NCI-H2196 treated with DMSO at 0.1 percent for 48 hours (cell line): Measurements from ENCODE around the gene ATP5F1C.
A peak's percentile ranks its signal among the peaks of the same experiment; 100 is the strongest.
"Not testable (repeated sequence)": the region's sequence is repeated elsewhere in the genome, so short reads cannot be mapped to it uniquely, and the experiment has no call there.

Source experiments
- DNase-seq: peaks from one replicate; lab custom pipeline; 2025; ENCODE audit not compliant: unreplicated experiment; lab: John Stamatoyannopoulos, UW

ATP5F1C gene

DNA sequence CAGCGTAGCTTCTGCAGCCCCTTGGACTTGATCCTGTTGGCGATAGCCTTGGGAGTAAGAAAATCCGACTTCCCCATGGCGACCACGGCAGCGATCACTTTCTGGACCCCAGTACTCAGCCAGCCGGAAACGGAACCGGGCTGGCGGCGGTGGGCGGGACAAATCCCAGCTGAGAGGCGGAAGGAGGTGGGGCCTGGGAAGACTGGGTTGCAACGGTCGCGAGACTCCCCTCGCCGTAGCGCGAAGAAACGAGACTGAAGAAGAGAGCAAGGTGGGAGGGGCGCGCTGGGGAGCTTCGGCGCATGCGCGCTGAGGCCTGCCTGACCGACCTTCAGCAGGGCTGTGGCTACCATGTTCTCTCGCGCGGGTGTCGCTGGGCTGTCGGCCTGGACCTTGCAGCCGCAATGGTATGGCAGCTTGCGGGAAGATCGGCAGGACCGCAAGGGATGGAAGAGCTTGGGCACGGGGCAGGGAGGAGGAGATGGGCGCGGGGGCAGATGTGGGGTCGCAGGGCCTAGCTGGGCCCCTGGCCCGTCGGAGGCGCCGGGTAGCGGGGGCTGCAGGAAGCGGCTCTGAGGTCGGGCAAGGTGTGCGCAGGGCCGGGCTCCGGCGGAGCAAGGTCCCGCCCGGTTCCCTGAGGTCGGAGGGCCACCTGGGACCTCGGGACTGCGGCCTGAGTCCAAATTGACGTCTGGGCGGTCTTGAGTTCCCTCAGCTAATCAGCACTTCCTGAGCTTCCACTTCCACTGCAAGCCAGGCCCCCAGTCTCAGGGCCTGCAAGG is at the start of gene ATP5F1C, which contains the start of gene KIN:
Gene ATP5F1C, plus strand, starts transcription at position 321 of the 782 bp plus-strand sequence. Its CDS starts 31 bp downstream, at position 352.
Gene KIN, minus strand, starts transcription at position 137 of the 782 bp plus-strand sequence. Its CDS starts 60 bp downstream, at position 77.
- DNase-seq: peak; percentile 74

GRCh38 chr10:7738536-7739407 is 49.2 kb upstream of the ATP5F1C start:
- DNase-seq: no peak

DNA sequence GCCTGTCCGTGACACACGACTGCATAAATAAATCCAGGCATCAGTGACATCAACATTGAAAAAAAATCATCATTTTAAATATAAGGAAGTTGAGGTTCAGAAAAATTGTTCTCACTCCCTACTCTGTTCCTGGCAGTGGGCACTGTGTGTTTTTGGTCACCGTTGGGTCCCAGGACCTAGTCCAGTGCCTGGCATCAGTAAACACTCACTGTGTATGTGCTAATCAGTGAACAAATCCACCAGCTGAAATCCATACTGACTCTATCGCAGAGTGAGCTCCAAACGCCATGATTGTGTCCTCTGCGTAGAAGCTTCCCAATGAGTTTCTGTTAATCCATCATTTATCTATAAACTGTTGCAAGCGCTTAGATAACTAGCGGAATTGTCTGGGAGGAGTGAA is 43.7 kb upstream of the ATP5F1C start:
- no peak for DNase-seq

GRCh38 chr10:7748637-7749036 is 39.3 kb upstream of the ATP5F1C start:
- not testable (repeated sequence) for DNase-seq

GRCh38 chr10:7750222-7750621 is 37.8 kb upstream of the ATP5F1C start:
- DNase-seq: no peak

GRCh38 chr10:7752251-7752650 is 35.7 kb upstream of the ATP5F1C start:
- no peak for DNase-seq

DNA sequence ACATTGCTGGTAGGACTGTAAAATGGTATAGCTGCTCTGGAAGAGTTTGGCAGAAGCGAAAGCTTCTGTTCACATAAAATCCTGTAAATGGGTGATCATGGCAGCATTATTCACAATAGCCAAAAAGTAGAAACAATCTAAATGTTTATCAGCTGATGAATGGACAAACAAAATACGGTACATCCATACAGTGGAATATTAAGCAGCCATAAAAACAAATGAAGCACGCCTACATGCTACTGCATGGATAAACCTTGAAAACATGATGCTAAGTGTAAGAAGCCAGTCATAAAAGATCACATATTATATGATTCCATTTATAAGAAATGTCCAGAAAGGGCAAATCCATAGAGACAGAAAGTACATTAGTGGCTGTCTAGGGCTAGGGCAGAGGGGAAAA is 32.9 kb upstream of the ATP5F1C start:
- no peak for DNase-seq

DNA sequence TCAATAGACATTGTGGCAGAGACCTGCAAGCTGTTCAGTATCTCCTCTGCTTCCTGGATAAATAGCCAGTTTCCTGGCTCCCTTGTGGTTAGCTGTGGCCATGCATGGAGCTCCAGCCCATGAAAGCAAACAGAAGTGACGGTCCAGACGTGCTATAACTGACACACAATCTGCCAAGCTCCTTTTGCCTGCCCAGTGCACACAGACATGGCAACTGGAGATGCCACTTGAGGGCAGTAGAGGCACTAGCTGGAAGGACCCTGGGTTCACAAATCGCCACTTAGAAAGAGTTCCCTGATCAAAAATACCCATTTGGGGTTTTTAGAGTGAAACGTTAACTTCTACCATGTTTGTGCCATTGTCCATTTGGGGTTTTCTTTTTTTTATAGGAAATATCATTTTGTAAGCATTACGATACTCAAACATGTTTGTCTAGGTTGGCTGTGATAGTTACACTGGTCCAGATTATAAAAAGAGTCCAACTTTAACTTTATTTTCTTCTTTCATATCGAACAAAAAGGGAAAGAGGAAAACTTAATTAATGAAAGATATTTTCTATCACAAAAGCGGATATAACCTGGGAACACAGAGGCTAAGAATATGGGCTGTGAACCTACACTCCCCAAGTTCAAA is 31.5 kb upstream of the ATP5F1C start:
- DNase-seq: peak; percentile 14

DNA sequence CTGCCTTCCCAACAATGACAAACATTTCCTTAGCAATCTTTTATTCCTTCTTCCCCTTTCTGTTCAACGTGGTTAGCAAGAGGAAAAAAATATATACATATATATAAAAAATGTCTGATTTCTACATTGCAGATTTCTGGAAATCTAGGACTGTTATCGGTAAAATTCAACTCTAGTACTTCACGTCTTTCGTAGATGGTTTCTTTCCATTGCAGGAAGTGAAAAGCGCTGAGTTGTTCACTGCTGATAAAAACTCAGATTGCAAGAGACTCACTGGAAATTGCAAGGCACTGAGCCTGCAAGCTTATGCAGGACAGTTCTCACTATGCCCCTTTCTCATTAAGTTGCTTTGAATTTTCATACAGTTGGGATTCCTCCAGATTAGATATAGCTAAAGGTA is 24.0 kb upstream of the ATP5F1C start:
- DNase-seq: no peak

DNA sequence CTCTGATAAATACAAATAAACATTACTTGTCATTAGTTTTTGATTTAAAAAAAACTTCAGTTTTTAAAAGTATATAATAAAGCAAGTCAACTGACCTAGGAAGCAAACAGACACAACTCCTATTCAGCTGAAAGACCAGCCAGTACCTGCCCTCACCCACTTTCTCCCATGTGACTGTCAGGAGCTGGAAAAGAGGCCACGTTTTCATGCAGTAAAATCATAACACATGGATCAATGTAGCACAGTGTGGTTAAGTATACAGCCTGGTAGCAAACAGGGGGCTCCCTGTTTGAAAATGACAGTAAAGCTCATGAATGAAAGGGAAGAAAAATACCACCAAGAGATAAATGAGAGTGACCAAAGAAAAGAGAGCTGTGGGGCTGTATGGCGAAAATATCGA is 21.7 kb upstream of the ATP5F1C start:
- DNase-seq: no peak

GRCh38 chr10:7767209-7767608 is 20.8 kb upstream of the ATP5F1C start:
- DNase-seq: no peak

GRCh38 chr10:7768417-7768816 is 19.6 kb upstream of the ATP5F1C start:
- no peak for DNase-seq

- DNase-seq: peak; percentile 32
Observed at GRCh38 chr10:7773845-7774801, 13.9 kb upstream of the ATP5F1C start.

- DNase-seq: no peak
Observed at GRCh38 chr10:7776777-7777176, 11.2 kb upstream of the ATP5F1C start.

GRCh38 chr10:7782194-7782593 is 5.8 kb upstream of the ATP5F1C start:
- DNase-seq: not testable (repeated sequence)

DNA sequence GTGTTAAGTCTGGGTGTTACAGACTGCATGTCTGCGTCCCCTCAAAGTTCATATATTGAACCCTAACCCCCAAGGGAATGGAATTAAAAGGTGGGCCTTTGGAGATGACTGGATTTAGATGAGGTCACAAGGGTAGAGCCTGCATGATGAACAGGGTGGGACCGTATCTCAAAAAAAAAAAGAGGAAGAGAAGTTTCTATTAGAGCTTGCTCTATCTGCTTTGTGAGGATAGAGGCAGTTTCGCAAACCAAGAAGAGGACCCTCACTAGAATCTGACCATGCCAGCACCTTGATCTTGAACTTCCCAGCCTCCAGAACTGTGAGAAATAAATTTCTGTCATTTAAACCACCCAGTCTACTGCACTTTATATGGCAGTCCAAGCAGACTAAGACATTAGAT is 1.5 kb upstream of the ATP5F1C start:
- DNase-seq: no peak

GRCh38 chr10:7787150-7787856 is 674 bp upstream of the ATP5F1C start:
- DNase-seq: no peak

DNA sequence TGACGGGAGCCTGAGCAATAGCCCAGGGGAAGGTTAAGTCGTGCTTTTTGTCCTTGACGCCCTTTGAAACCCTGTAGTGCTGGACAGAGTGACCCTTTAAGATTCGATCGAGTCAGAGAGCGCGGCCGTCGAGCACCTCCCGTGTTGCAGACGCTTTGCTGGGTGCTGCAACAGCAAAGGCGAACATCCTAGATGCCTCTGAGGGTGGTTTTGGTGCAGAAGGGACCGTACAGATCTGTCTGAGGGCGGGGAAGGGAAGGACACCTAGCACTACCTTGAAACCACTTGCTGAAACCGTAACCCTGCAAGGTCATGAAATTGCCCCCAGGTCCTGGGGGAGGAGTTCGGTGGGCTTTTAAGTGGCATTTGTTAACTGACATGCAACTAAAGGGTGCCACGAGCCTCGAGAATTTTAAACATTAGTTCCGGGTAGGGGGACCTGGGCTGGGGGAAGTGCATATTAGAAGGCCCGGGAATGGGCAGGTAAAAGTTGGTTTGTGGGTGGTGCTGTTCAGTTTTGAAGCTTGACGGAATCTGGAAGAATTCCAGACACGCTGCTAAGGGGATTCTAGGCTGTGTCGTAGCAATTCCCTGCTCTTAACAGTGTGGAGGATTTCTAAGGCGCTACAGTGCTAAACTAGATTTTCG is 786 bp downstream of the ATP5F1C start:
- DNase-seq: no peak

DNA sequence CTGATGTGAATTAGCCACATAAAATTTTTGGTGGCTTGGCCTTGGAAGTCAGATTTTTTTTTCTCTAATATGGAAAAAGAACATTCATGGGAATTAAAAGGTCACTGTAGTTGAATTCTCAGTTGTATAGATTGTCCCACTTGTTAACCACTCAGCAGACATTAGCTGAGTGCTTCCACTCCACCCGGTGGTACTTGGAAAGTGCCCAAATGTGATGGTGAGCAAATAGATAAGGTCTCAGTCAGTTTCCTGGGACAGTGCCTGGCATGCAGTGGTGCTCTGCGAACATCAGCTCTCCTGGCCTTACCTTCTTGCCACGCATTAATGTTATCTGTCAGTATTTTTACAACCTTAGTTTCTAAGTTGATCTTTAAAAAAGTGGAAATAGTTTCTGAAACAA is 1.4 kb downstream of the ATP5F1C start:
- no peak for DNase-seq
